ENCODE measurements around the gene DDX41. TPM values are rescaled to one million over a fixed set of nuclear protein-coding genes. Genes with fewer than 3 reads are reported as not detected.

DDX41 gene
- total RNA-seq, 1 donor from 2014 or later = 56.3 TPM

- no peak for DNase-seq (ENCODE audit: low spot score)
Measured at GRCh38 chr5:177469750-177470525, 46.8 kb downstream of the DDX41 start.

GRCh38 chr5:177468685-177469628, 47.8 kb downstream of the DDX41 start:
- DNase-seq (ENCODE audit: low spot score) = no peak

- no peak for DNase-seq (ENCODE audit: low spot score)
Measured at GRCh38 chr5:177468329-177468684, 48.5 kb downstream of the DDX41 start.

- DNase-seq (ENCODE audit: low spot score) = no peak
Measured at GRCh38 chr5:177467436-177467835, 49.3 kb downstream of the DDX41 start.

GRCh38 chr5:177466861-177467260, 49.9 kb downstream of the DDX41 start:
- DNase-seq (ENCODE audit: low spot score) = no peak

GRCh38 chr5:177465044-177465443, 51.7 kb downstream of the DDX41 start:
- DNase-seq (ENCODE audit: low spot score) = no peak

GRCh38 chr5:177462021-177462670, 54.6 kb downstream of the DDX41 start:
- DNase-seq (ENCODE audit: low spot score) = no peak

Other genes with a start within 250 kb of the DDX41 start
- 31.5 TPM for gene RAB24, start 213.2 kb downstream of the DDX41 start, total RNA-seq (ENCODE audit: insufficient read depth, low replicate concordance)
- gene PRELID1, start 213.2 kb downstream of the DDX41 start, total RNA-seq (ENCODE audit: insufficient read depth, low replicate concordance) = 55.4 TPM
- gene MXD3, start 205.1 kb downstream of the DDX41 start, total RNA-seq (ENCODE audit: insufficient read depth, low replicate concordance) = 3.6 TPM
- gene LMAN2, start 165.3 kb downstream of the DDX41 start, total RNA-seq (ENCODE audit: insufficient read depth, low replicate concordance) = 175 TPM
- gene RGS14, start 159.0 kb downstream of the DDX41 start, total RNA-seq (ENCODE audit: insufficient read depth, low replicate concordance) = 6.5 TPM
- 2.2 TPM for gene SLC34A1, start 132.5 kb downstream of the DDX41 start, total RNA-seq (ENCODE audit: insufficient read depth, low replicate concordance)
- not detected for gene PFN3, start 116.3 kb downstream of the DDX41 start, total RNA-seq (ENCODE audit: insufficient read depth, low replicate concordance)
- gene F12, start 107.4 kb downstream of the DDX41 start, total RNA-seq (ENCODE audit: insufficient read depth, low replicate concordance) = not detected
- gene GRK6, start 90.3 kb downstream of the DDX41 start, total RNA-seq (ENCODE audit: insufficient read depth, low replicate concordance) = 17.3 TPM
- gene PRR7, start 70.1 kb downstream of the DDX41 start, total RNA-seq (ENCODE audit: insufficient read depth, low replicate concordance) = not detected
- 83.3 TPM for gene DBN1, start 43.3 kb downstream of the DDX41 start, total RNA-seq (ENCODE audit: insufficient read depth, low replicate concordance)
- gene PDLIM7, start 19.4 kb downstream of the DDX41 start, total RNA-seq (ENCODE audit: insufficient read depth, low replicate concordance) = 247 TPM
- 19.7 TPM for gene DOK3, start 7.1 kb downstream of the DDX41 start, total RNA-seq (ENCODE audit: insufficient read depth, low replicate concordance)
- 43.8 TPM for gene FAM193B, start 37.6 kb upstream of the DDX41 start, total RNA-seq (ENCODE audit: insufficient read depth, low replicate concordance)
- 62.1 TPM for gene TMED9, start 75.2 kb upstream of the DDX41 start, total RNA-seq (ENCODE audit: insufficient read depth, low replicate concordance)
- 26.0 TPM for gene B4GALT7, start 83.2 kb upstream of the DDX41 start, total RNA-seq (ENCODE audit: insufficient read depth, low replicate concordance)

Data from umbilical cord (tissue), 2 donors.